Neural cell (in vitro differentiated cells): ENCODE data around the gene TNRC6A. TPM values are rescaled to one million over a fixed set of nuclear protein-coding genes. Genes with fewer than 3 reads are reported as not detected.

ENCODE experiments used
- H2AFZ ChIP-seq: fragments of 200-600, 300-800 bp; sonication (generic), shearing (Covaris generic); 2 replicates; pipeline ENCODE4 v1.6.0; 2014; ENCODE audit warnings: low read depth, mild to moderate bottlenecking, antibody characterized with exemption, low read length, moderate library complexity
- H3F3A ChIP-seq: fragments of 200-600 bp; shearing (Covaris generic); 2 replicates; pipeline ENCODE4 v1.6.1; 2016; ENCODE audit warnings: mild to moderate bottlenecking, moderate library complexity, mixed read lengths, antibody characterized with exemption, low read length; ENCODE audit not compliant: insufficient read depth, poor library complexity, severe bottlenecking
- H3K27ac ChIP-seq: fragments of 200-600, 300-800 bp; sonication (generic), shearing (Covaris generic); 2 replicates; pipeline ENCODE4 v1.5.1; 2014; ENCODE audit warnings: mild to moderate bottlenecking, low read length, moderate library complexity
- H3K27me3 ChIP-seq: fragments of 300-800, 200-600 bp; sonication (generic), shearing (Covaris generic); 2 replicates; pipeline ENCODE4 v1.6.0; 2014; ENCODE audit warnings: mild to moderate bottlenecking, low read depth, low read length, moderate library complexity; ENCODE audit not compliant: insufficient read depth
- H3K36me3 ChIP-seq: fragments of 300-800, 200-600 bp; sonication (generic), shearing (Covaris generic); 2 replicates; pipeline ENCODE4 v1.5.1; 2014; ENCODE audit warnings: mild to moderate bottlenecking, antibody characterized with exemption, low read length, moderate library complexity; ENCODE audit not compliant: insufficient read depth
- H3K4me2 ChIP-seq: fragments of 300-800, 200-600 bp; sonication (generic), shearing (Covaris generic); 2 replicates; pipeline ENCODE4 v1.6.0; 2014; ENCODE audit warnings: mild to moderate bottlenecking, low read length
- H3K4me3 ChIP-seq: fragments of 300-800, 200-600 bp; sonication (generic), shearing (Covaris generic); 2 replicates; pipeline ENCODE4 v1.5.1; 2014; ENCODE audit warnings: mild to moderate bottlenecking, low read length, moderate library complexity
- H3K79me2 ChIP-seq: fragments of 200-600 bp; shearing (Covaris generic); replicated peaks from 2 replicates; pipeline ENCODE4 v1.6.0; 2014; ENCODE audit warnings: mild to moderate bottlenecking, low read length, moderate library complexity; ENCODE audit not compliant: insufficient read depth
- H3K9ac ChIP-seq: fragments of 300-800, 200-600 bp; sonication (generic), shearing (Covaris generic); 2 replicates; pipeline ENCODE4 v1.6.1; 2016; ENCODE audit warnings: mild to moderate bottlenecking, low read length, mixed read lengths
- H3K9me2 ChIP-seq: fragments of 200-600 bp; shearing (Covaris generic); 2 replicates; pipeline ENCODE4 v1.6.1; 2016; ENCODE audit warnings: mild to moderate bottlenecking, low read length, mixed read lengths; ENCODE audit not compliant: insufficient read depth
- H3K9me3 ChIP-seq: fragments of 200-600, 300-800 bp; sonication (generic), shearing (Covaris generic); 2 replicates; pipeline ENCODE4 v1.6.1; 2016; ENCODE audit warnings: mild to moderate bottlenecking, mixed run types, low read length, moderate library complexity, mixed read lengths
- H4K20me1 ChIP-seq: fragments of 200-600 bp; shearing (Covaris generic); 2 replicates; pipeline ENCODE4 v1.6.1; 2016; ENCODE audit warnings: mild to moderate bottlenecking, mixed run types; ENCODE audit not compliant: insufficient read depth
- CTCF ChIP-seq: fragments of 450-650 bp; IDR thresholded peaks from 2 replicates; pipeline ENCODE4 v1.5.1; 2014; ENCODE audit warnings: antibody characterized with exemption, mild to moderate bottlenecking, moderate library complexity; ENCODE audit not compliant: poor library complexity, severe bottlenecking
- EP300 ChIP-seq: fragments of 450-650 bp; conservative IDR thresholded peaks from 2 replicates; pipeline ENCODE4 v1.6.1; 2014; ENCODE audit warnings: antibody characterized with exemption, mild to moderate bottlenecking, moderate library complexity; ENCODE audit not compliant: poor library complexity, severe bottlenecking
- EZH2 ChIP-seq: fragments of 200-600, 300-800 bp; shearing (Covaris generic), sonication (generic); IDR thresholded peaks from 2 replicates; pipeline ENCODE4 v1.6.1; 2014; ENCODE audit warnings: antibody characterized with exemption, low read length, borderline replicate concordance, mild to moderate bottlenecking; ENCODE audit not compliant: insufficient read depth, poor library complexity, severe bottlenecking
- MXI1 ChIP-seq: fragments of 450-650 bp; conservative IDR thresholded peaks from 2 replicates; pipeline ENCODE4 v1.6.1; 2014; ENCODE audit warnings: antibody characterized with exemption, mild to moderate bottlenecking; ENCODE audit not compliant: poor library complexity, severe bottlenecking
- POLR2AphosphoS5 ChIP-seq: IDR thresholded peaks from 2 replicates; pipeline ENCODE4 v1.6.1; 2012
- RAD21 ChIP-seq: fragments of 450-650 bp; conservative IDR thresholded peaks from 2 replicates; pipeline ENCODE4 v1.6.1; 2014; ENCODE audit warnings: antibody characterized with exemption, mild to moderate bottlenecking, moderate library complexity
- REST ChIP-seq: IDR thresholded peaks from 2 replicates; pipeline ENCODE4 v1.6.1; 2012; ENCODE audit warnings: borderline replicate concordance
- SMC3 ChIP-seq: fragments of 450-650 bp; conservative IDR thresholded peaks from 2 replicates; pipeline ENCODE4 v1.6.1; 2014; ENCODE audit warnings: antibody characterized with exemption, mild to moderate bottlenecking, moderate library complexity; ENCODE audit not compliant: poor library complexity
- TAF1 ChIP-seq: IDR thresholded peaks from 2 replicates; pipeline ENCODE4 v1.6.1; 2012; ENCODE audit warnings: low read depth
- polyA plus RNA-seq: library from polyadenylated mRNA; depleted of rRNA; stranded (reverse); fragments of >200 nt; gene quantifications from 2 replicates; pipeline ENCODE4 v1.2.3, GENCODE V29; 2014

TNRC6A gene
- polyA plus RNA-seq, 1 donor from 2014 or later: 32.1 TPM

- H3K4me3 ChIP-seq: no peak overlapping the region
- no peak overlapping the region for H3K27ac ChIP-seq
- TF ChIP-seq RAD21: no peak
- no peak for TF ChIP-seq EP300
- TF ChIP-seq SMC3: no peak
- no peak for TF ChIP-seq CTCF
- TF ChIP-seq MXI1: no peak
- TF ChIP-seq TAF1: no peak
- no peak for TF ChIP-seq EZH2
- no peak for TF ChIP-seq POLR2AphosphoS5
- TF ChIP-seq REST: no peak
- H2AFZ ChIP-seq: no peak overlapping the region
- no peaks in the 10 kb centered on the region for H3K36me3 ChIP-seq
- H3F3A ChIP-seq: no peaks in the 10 kb centered on the region
- no peaks in the 10 kb centered on the region for H3K9me3 ChIP-seq
- H3K4me2 ChIP-seq: no peak overlapping the region
- H3K9me2 ChIP-seq: no peaks in the 10 kb centered on the region
- no peaks in the 10 kb centered on the region for H4K20me1 ChIP-seq
- no peaks in the 10 kb centered on the region for H3K79me2 ChIP-seq
- no peak overlapping the region for H3K9ac ChIP-seq
- H3K27me3 ChIP-seq: no peaks in the 10 kb centered on the region
These were observed 107.4 kb downstream of the TNRC6A start for GRCh38 chr16:24836836-24837235.

- Histone ChIP-seq H3K9me2 (no peaks in the 10 kb centered on the region), H3K27ac (no peak overlapping the region), H3K79me2 (no peaks in the 10 kb centered on the region), H4K20me1 (no peaks in the 10 kb centered on the region), H3K27me3 (no peaks in the 10 kb centered on the region), H3K4me3 (no peak overlapping the region), H3K4me2 (no peak overlapping the region), H2AFZ (no peak overlapping the region), H3K36me3 (no peaks in the 10 kb centered on the region), H3F3A (no peaks in the 10 kb centered on the region), H3K9ac (no peak overlapping the region), H3K9me3 (no peaks in the 10 kb centered on the region)
- TF ChIP-seq SMC3: no peak
- no peak for TF ChIP-seq MXI1
- no peak for TF ChIP-seq POLR2AphosphoS5
- TF ChIP-seq TAF1: no peak
- TF ChIP-seq RAD21: no peak
- TF ChIP-seq EP300: no peak
- TF ChIP-seq EZH2: no peak
- no peak for TF ChIP-seq REST
- TF ChIP-seq CTCF: no peak
These were observed 108.5 kb downstream of the TNRC6A start for GRCh38 chr16:24837969-24838368.
